Astrocyte (in vitro differentiated cells and primary cell): ENCODE results near the gene IMMP2L. TPM values are rescaled to one million over a fixed set of nuclear protein-coding genes. Genes with fewer than 3 reads are reported as not detected.

Experiments
- DNase-seq: peaks from one replicate; pipeline ENCODE4 v3.0.0-alpha.2; 2010; ENCODE audit warnings: low read depth
- FAIRE-seq: peaks from 2 replicates; lab custom pipeline; 2011; peaks lifted over from hg19 to GRCh38; lab: Jason Lieb, UNC
- H2AFZ ChIP-seq: 2 replicates; pipeline ENCODE4 v1.6.0; 2012; ENCODE audit warnings: low read depth, low read length, inconsistent platforms
- H3K27ac ChIP-seq: 2 replicates; pipeline ENCODE4 v1.5.1; 2011; ENCODE audit warnings: low read depth, low read length, inconsistent platforms
- H3K27me3 ChIP-seq: 2 replicates; pipeline ENCODE4 v1.6.0; 2011; ENCODE audit warnings: low read length, inconsistent platforms; ENCODE audit not compliant: insufficient read depth
- H3K36me3 ChIP-seq: 2 replicates; pipeline ENCODE4 v1.5.1; 2011; ENCODE audit warnings: low read length, inconsistent platforms; ENCODE audit not compliant: insufficient read depth
- H3K4me1 ChIP-seq: 2 replicates; pipeline ENCODE4 v1.5.1; 2011; ENCODE audit warnings: low read length, inconsistent platforms; ENCODE audit not compliant: insufficient read depth
- H3K4me2 ChIP-seq: 2 replicates; pipeline ENCODE4 v1.6.0; 2012; ENCODE audit warnings: low read length, inconsistent platforms
- H3K4me3 ChIP-seq: 2 replicates; pipeline ENCODE4 v1.5.1; 2011; ENCODE audit warnings: low read depth, mild to moderate bottlenecking, low read length, inconsistent platforms; ENCODE audit not compliant: insufficient read depth
- H3K79me2 ChIP-seq: 2 replicates; pipeline ENCODE4 v1.6.0; 2012; ENCODE audit warnings: mild to moderate bottlenecking, low read length, inconsistent platforms; ENCODE audit not compliant: insufficient read depth
- H3K9ac ChIP-seq: 2 replicates; pipeline ENCODE4 v1.6.0; 2012; ENCODE audit warnings: mild to moderate bottlenecking, low read length, inconsistent platforms
- H3K9me3 ChIP-seq: 2 replicates; pipeline ENCODE4 v1.5.1; 2012; ENCODE audit warnings: low read depth, mild to moderate bottlenecking, low read length, inconsistent platforms; ENCODE audit not compliant: insufficient read depth
- H4K20me1 ChIP-seq: 2 replicates; pipeline ENCODE4 v1.6.0; 2012; ENCODE audit warnings: low read length, inconsistent platforms; ENCODE audit not compliant: insufficient read depth
- H3K27ac Mint-ChIP-seq: one replicate; pipeline ENCODE4 v1.8.0; 2021; ENCODE audit warnings: mild to moderate bottlenecking, mixed read lengths; ENCODE audit not compliant: unreplicated experiment
- H3K27me3 Mint-ChIP-seq: one replicate; pipeline ENCODE4 v1.8.0; 2021; ENCODE audit warnings: low read depth, mixed read lengths; ENCODE audit not compliant: unreplicated experiment
- H3K36me3 Mint-ChIP-seq: one replicate; pipeline ENCODE4 v1.8.0; 2021; ENCODE audit warnings: low read depth, mixed read lengths; ENCODE audit not compliant: unreplicated experiment
- H3K4me1 Mint-ChIP-seq: one replicate; pipeline ENCODE4 v1.8.0; 2021; ENCODE audit warnings: low read depth, mixed read lengths; ENCODE audit not compliant: unreplicated experiment
- H3K4me3 Mint-ChIP-seq: one replicate; pipeline ENCODE4 v1.8.0; 2021; ENCODE audit warnings: mild to moderate bottlenecking, moderate library complexity, mixed read lengths; ENCODE audit not compliant: unreplicated experiment
- H3K9me3 Mint-ChIP-seq: one replicate; pipeline ENCODE4 v1.8.0; 2021; ENCODE audit warnings: mild to moderate bottlenecking, mixed read lengths; ENCODE audit not compliant: unreplicated experiment
- EZH2 ChIP-seq: IDR thresholded peaks from 2 replicates; pipeline ENCODE4 v1.6.1; 2012; ENCODE audit warnings: mild to moderate bottlenecking, low read length, inconsistent platforms; ENCODE audit not compliant: insufficient read depth
- total RNA-seq: library from RNA; stranded (reverse); gene quantifications from 2 replicates; pipeline ENCODE4 v1.2.1, GENCODE V29; 2021
- TF ChIP-seq, protein P1 (sequence below): IDR thresholded peaks from 2 replicates; pipeline ENCODE4 v1.5.1; 2011; ENCODE audit warnings: low read depth, mild to moderate bottlenecking, inconsistent platforms, low read length, moderate library complexity; ENCODE audit not compliant: insufficient read depth

Gene IMMP2L
- total RNA-seq, 1 donor from 2014 or later = 13.8 TPM

DNA sequence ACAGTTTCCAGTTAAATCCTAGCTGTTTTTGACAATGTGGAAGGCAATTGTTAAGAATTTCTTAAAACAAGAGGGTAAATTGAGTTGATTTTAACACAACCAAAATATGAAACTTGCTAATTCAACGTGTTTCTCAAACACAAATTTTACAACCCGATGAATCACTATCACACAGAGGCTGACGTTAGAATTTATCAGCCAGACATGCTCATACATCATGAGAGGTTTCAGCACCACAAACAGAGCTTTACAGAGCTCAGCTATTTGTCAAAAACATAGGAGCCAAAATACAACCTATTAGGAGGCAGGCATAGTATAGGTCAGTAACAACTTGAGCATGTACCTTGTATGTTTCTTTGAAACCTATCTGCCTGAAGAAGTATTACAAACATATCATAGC, 435.3 kb downstream of the IMMP2L start:
- Histone ChIP-seq H3K4me3 (no peak overlapping the region), H3K4me2 (no peak overlapping the region), H3K79me2 (no peaks in the 10 kb centered on the region), H3K9me3 (no peaks in the 10 kb centered on the region), H3K9ac (no peak overlapping the region), H3K27me3 (no peaks in the 10 kb centered on the region), H4K20me1 (no peaks in the 10 kb centered on the region), H3K27ac (no peak overlapping the region), H3K36me3 (no peaks in the 10 kb centered on the region), H2AFZ (no peak overlapping the region), H3K4me1 (no peaks in the 10 kb centered on the region)
- H3K9me3 Mint-ChIP-seq = no peaks in the 10 kb centered on the region
- FAIRE-seq (peak; percentile 63), DNase-seq (peak; percentile 54)
- no peaks in the 10 kb centered on the region for H3K27me3 Mint-ChIP-seq
- TF ChIP-seq, protein P1, sequence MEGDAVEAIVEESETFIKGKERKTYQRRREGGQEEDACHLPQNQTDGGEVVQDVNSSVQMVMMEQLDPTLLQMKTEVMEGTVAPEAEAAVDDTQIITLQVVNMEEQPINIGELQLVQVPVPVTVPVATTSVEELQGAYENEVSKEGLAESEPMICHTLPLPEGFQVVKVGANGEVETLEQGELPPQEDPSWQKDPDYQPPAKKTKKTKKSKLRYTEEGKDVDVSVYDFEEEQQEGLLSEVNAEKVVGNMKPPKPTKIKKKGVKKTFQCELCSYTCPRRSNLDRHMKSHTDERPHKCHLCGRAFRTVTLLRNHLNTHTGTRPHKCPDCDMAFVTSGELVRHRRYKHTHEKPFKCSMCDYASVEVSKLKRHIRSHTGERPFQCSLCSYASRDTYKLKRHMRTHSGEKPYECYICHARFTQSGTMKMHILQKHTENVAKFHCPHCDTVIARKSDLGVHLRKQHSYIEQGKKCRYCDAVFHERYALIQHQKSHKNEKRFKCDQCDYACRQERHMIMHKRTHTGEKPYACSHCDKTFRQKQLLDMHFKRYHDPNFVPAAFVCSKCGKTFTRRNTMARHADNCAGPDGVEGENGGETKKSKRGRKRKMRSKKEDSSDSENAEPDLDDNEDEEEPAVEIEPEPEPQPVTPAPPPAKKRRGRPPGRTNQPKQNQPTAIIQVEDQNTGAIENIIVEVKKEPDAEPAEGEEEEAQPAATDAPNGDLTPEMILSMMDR = no peak
- no peak for TF ChIP-seq EZH2
- no peaks in the 10 kb centered on the region for H3K4me1 Mint-ChIP-seq
- no peaks in the 10 kb centered on the region for H3K36me3 Mint-ChIP-seq
- H3K4me3 Mint-ChIP-seq = no peak overlapping the region
- H3K27ac Mint-ChIP-seq = no peak overlapping the region

DNA sequence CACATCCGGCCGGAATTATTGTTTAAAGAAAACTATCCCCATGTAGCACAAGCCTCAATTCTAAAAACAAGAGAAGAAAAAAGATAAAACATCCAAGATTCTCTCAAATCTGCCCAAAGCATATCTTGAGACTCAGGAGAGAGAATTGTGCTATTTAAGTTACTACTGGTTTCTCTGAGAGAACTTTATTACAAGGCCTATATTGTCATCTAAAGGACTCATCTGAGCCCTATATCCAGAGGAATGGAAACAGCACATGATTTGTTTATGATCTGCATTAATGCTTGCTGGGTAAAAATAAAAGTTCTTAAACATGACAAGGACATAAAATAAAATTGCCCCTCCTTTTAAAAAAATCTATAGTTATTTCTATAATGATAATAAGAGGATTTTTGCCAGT, 446.3 kb downstream of the IMMP2L start:
- no peaks in the 10 kb centered on the region for H4K20me1 ChIP-seq
- no peak for FAIRE-seq
- TF ChIP-seq EZH2 = no peak
- TF ChIP-seq, protein P1 = no peak
- no peaks in the 10 kb centered on the region for H3K36me3 ChIP-seq
- H3K27me3 ChIP-seq = no peaks in the 10 kb centered on the region
- H2AFZ ChIP-seq = no peak overlapping the region
- no peak overlapping the region for H3K4me3 Mint-ChIP-seq
- H3K4me1 Mint-ChIP-seq = peaks cover 18% of the 10 kb centered on the region
- DNase-seq = no peak
- no peaks in the 10 kb centered on the region for H3K79me2 ChIP-seq
- no peaks in the 10 kb centered on the region for H3K27me3 Mint-ChIP-seq
- no peak overlapping the region for H3K4me3 ChIP-seq
- H3K27ac Mint-ChIP-seq = no peak overlapping the region
- no peak overlapping the region for H3K27ac ChIP-seq
- no peaks in the 10 kb centered on the region for H3K9me3 Mint-ChIP-seq
- no peaks in the 10 kb centered on the region for H3K9me3 ChIP-seq
- no peaks in the 10 kb centered on the region for H3K36me3 Mint-ChIP-seq
- H3K4me1 ChIP-seq = peaks cover 18% of the 10 kb centered on the region
- no peak overlapping the region for H3K4me2 ChIP-seq
- H3K9ac ChIP-seq = no peak overlapping the region

DNA sequence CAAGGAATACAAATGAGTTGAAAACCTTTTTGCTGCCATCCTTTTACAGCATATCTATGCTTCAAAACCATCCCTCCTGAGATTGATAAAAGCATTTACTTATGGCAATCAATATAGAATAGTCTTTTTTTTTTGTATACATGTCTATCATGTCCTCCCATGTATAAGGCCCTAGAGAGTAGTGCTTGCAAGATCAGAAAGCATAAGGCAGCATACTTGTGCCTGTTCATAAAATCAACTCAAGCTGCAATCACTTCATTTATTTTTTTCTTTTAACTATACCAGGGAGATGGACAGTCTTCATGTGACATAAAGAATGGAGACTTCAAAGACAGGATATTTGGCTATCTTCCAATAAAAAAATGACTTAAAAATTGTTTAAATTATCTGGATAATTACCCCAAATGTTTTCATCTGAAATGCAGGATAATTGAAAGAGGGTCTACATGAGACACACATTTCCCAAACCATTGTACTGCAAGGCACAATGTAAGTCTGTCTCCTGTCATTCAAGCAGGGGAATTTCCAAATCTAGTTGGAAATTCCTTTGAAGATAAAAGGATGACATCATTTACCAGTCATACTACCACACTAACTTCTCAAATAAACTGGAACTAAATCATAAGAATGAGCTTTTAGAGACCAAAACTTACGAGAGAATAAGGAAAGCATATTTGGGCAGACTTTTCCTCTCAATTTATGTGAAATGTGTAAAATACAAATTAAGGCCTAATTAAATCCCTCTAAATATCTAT, 448.9 kb downstream of the IMMP2L start:
- Histone ChIP-seq H3K9me3 (no peaks in the 10 kb centered on the region), H3K4me1 (peaks cover 18% of the 10 kb centered on the region), H3K27ac (peak overlapping the region; percentile 77), H3K27me3 (no peaks in the 10 kb centered on the region), H2AFZ (no peak overlapping the region), H4K20me1 (no peaks in the 10 kb centered on the region), H3K4me3 (no peak overlapping the region), H3K4me2 (peak overlapping the region; percentile 75), H3K36me3 (no peaks in the 10 kb centered on the region), H3K9ac (peak overlapping the region; percentile 61), H3K79me2 (no peaks in the 10 kb centered on the region)
- FAIRE-seq (peak; percentile 55), DNase-seq (peak; percentile 80)
- Mint-ChIP-seq H3K36me3 (no peaks in the 10 kb centered on the region), H3K4me1 (peaks cover 18% of the 10 kb centered on the region), H3K4me3 (no peak overlapping the region), H3K9me3 (no peaks in the 10 kb centered on the region), H3K27ac (peak overlapping the region; percentile 83), H3K27me3 (no peaks in the 10 kb centered on the region)
- TF ChIP-seq, protein P1 = no peak
- no peak for TF ChIP-seq EZH2
